Activated CD4-positive, CD25-positive, alpha-beta regulatory T cell treated with anti-CD3 and anti-CD28 coated beads, Interleukin-2, amount 50 U/mL, for 72 hours (primary cell): ENCODE data around the gene LUM.
"Not testable (repeated sequence)": the region's sequence is repeated elsewhere in the genome, so short reads cannot be mapped to it uniquely, and the experiment has no call there.

Experiments
- DNase-seq: peaks from one replicate; pipeline ENCODE4 v3.0.0; 2021

The LUM gene

GRCh38 chr12:91109581-91110310, 1.5 kb downstream of the LUM start:
- DNase-seq: no peak

GRCh38 chr12:91109148-91109564, 2.1 kb downstream of the LUM start:
- DNase-seq: peak; percentile 51

- DNase-seq: no peak
These were observed 3.0 kb downstream of the LUM start for GRCh38 chr12:91108196-91108755.

GRCh38 chr12:91106283-91106682, 5.0 kb downstream of the LUM start:
- no peak for DNase-seq

- no peak for DNase-seq
These were observed 5.5 kb downstream of the LUM start for GRCh38 chr12:91105807-91106206.

GRCh38 chr12:91104812-91105466, 6.4 kb downstream of the LUM start:
- DNase-seq: no peak

- DNase-seq: no peak
These were observed 7.7 kb downstream of the LUM start for GRCh38 chr12:91103624-91104023.

GRCh38 chr12:91103101-91103500, 8.2 kb downstream of the LUM start:
- no peak for DNase-seq

- DNase-seq: no peak
These were observed 10.4 kb downstream of the LUM start for GRCh38 chr12:91100906-91101305.

- no peak for DNase-seq
These were observed 11.5 kb downstream of the LUM start for GRCh38 chr12:91099836-91100235.

GRCh38 chr12:91099341-91099740, 12.0 kb downstream of the LUM start:
- DNase-seq: no peak

- DNase-seq: no peak
These were observed 12.4 kb downstream of the LUM start for GRCh38 chr12:91098941-91099340.

- DNase-seq: no peak
These were observed 12.8 kb downstream of the LUM start for GRCh38 chr12:91098461-91098860.

GRCh38 chr12:91094957-91095356, 16.3 kb downstream of the LUM start:
- no peak for DNase-seq

- DNase-seq: no peak
These were observed 17.1 kb downstream of the LUM start for GRCh38 chr12:91094032-91094662.

GRCh38 chr12:91093341-91093740, 18.0 kb downstream of the LUM start:
- no peak for DNase-seq

- DNase-seq: no peak
These were observed 19.2 kb downstream of the LUM start for GRCh38 chr12:91091916-91092715.

- not testable (repeated sequence) for DNase-seq
These were observed 21.3 kb downstream of the LUM start for GRCh38 chr12:91089953-91090352.

GRCh38 chr12:91080041-91080440, 31.3 kb downstream of the LUM start:
- DNase-seq: no peak

- no peak for DNase-seq
These were observed 32.8 kb downstream of the LUM start for GRCh38 chr12:91078501-91078900.

- no peak for DNase-seq
These were observed 33.9 kb downstream of the LUM start for GRCh38 chr12:91077228-91077954.

- no peak for DNase-seq
These were observed 36.4 kb downstream of the LUM start for GRCh38 chr12:91074851-91075250.
